ENCODE data around the gene BRD3OS.

DNA sequence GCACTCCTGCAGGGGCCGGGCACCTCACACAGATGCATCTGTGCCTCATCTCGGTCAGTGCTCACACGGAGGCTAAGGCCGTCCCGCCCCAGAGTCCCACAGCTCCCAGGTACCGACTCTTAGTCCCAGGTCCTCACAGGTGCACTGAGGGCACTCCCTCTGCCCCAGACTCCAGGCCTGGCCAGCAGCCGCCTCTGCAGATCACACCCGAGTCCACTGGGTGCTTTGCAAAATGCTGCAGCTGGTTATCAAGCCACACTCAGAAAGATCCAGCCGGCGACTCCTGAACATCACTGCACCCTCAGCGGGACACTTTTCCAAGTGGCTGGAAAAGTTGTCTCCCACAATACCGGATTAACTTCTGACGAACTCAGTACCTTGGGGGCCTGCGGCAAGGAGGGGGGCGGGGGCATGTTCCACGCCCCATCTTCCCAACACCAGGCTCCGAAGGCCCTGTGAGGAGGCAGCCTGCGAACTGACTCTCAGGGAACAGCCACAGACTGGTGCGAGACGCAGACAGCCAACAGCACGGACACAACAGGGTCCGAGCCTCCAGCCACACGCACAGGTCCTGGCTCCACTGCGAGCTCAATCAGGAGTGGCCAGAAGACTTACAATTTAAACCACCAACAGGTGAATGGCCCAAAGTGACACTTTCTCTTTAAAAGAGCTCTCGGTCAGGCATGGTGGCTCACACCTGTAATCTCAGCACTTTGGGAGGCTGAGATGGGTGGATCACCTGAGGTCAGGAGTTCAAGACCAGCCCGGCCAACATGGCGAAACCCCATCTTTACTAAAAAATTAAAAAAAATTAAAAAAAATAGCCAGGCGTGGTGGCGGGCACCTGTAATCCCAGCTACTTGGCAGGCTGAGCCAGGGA is 38.5 kb downstream of the BRD3OS start:
- TF ChIP-seq, protein P1, sequence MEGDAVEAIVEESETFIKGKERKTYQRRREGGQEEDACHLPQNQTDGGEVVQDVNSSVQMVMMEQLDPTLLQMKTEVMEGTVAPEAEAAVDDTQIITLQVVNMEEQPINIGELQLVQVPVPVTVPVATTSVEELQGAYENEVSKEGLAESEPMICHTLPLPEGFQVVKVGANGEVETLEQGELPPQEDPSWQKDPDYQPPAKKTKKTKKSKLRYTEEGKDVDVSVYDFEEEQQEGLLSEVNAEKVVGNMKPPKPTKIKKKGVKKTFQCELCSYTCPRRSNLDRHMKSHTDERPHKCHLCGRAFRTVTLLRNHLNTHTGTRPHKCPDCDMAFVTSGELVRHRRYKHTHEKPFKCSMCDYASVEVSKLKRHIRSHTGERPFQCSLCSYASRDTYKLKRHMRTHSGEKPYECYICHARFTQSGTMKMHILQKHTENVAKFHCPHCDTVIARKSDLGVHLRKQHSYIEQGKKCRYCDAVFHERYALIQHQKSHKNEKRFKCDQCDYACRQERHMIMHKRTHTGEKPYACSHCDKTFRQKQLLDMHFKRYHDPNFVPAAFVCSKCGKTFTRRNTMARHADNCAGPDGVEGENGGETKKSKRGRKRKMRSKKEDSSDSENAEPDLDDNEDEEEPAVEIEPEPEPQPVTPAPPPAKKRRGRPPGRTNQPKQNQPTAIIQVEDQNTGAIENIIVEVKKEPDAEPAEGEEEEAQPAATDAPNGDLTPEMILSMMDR (conservative IDR thresholded peaks at IDR 0.05 in 1 of 2, IDR thresholded peaks at IDR 0.05 in 1 of 2; ENCODE audit: low read depth in 1 of 2, low read length in 2 of 2), result no peak
- TF ChIP-seq EZH2 (IDR thresholded peaks at IDR 0.05; ENCODE audit: low read length, missing control alignments), result no peak
